ENCODE measurements around the gene FBXL20. TPM values are rescaled to one million over a fixed set of nuclear protein-coding genes. Genes with fewer than 3 reads are reported as not detected.
A peak's percentile ranks its signal among the peaks of the same experiment; 100 is the strongest.

The FBXL20 gene
- total RNA-seq, 1 donor from 2014 or later, result 23.9 TPM

DNA sequence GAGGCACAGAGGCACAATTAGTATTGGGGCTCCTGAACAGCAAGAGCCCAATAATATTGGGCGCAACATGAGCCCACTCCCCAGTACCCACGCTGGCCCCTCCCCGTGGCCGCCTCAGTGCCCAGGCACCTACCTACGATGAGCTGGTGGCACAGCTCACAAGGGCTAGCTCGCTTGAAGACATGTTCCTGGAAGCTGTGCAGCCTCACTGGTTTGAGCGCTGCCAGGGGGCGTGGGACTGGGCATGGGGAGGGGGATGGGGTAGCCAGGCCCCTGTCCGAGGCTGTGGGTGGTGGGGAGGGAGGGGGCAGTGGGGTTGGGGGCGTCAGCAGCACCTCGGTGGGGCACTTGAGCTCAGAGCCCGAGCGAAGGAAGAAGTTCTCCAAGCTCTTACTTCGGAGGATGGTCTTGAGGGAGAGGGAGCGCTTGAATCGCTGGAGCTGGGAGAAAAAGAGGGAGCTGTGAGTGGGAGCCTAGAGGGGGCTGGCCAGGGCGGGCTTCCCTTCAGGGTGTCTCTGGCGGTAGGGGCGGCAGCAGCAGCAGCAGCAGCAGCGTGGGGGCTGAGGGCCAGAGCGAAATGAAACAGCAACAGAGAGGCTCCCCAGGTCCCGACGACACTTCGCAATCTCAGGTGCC lies 183.6 kb downstream of the FBXL20 start:
- intact Hi-C loops (cut with DNase I), result no loop called here
- H3K36me3 ChIP-seq, result no peaks in the 10 kb centered on the region
- no peaks in the 10 kb centered on the region for H3K4me1 ChIP-seq
- TF ChIP-seq, protein P1, sequence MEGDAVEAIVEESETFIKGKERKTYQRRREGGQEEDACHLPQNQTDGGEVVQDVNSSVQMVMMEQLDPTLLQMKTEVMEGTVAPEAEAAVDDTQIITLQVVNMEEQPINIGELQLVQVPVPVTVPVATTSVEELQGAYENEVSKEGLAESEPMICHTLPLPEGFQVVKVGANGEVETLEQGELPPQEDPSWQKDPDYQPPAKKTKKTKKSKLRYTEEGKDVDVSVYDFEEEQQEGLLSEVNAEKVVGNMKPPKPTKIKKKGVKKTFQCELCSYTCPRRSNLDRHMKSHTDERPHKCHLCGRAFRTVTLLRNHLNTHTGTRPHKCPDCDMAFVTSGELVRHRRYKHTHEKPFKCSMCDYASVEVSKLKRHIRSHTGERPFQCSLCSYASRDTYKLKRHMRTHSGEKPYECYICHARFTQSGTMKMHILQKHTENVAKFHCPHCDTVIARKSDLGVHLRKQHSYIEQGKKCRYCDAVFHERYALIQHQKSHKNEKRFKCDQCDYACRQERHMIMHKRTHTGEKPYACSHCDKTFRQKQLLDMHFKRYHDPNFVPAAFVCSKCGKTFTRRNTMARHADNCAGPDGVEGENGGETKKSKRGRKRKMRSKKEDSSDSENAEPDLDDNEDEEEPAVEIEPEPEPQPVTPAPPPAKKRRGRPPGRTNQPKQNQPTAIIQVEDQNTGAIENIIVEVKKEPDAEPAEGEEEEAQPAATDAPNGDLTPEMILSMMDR (IDR thresholded peaks at IDR 0.05), result no peak
- ATAC-seq (no peak), DNase-seq (no peak)
- no peak overlapping the region for H3K27ac ChIP-seq
- peaks cover 10% of the 10 kb centered on the region for H3K27me3 ChIP-seq
- no peak overlapping the region for H3K4me3 ChIP-seq
- H3K9me3 ChIP-seq, result no peaks in the 10 kb centered on the region

DNA sequence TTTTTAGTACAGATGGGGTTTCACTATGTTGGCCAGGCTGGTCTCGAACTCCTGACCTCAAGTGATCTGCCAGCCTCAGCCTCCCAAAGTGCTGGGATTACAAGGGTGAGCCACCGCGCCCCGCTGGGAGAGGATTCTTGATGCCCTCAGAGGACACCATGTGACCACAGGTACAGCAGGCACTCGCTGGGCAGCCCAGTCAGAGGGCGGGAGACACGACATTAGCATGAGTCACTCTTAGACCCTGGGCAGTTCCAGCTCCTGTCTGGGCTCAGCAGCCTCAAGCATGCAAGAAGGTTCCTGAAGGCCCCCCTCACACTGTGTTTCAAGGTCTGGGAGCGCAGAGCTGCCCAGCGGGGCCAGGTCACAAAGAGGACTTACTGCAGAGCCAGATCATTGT lies 187.6 kb downstream of the FBXL20 start:
- TF ChIP-seq, protein P1 (IDR thresholded peaks at IDR 0.05), result no peak
- peaks cover 16% of the 10 kb centered on the region for H3K27me3 ChIP-seq
- no peak overlapping the region for H3K27ac ChIP-seq
- no peaks in the 10 kb centered on the region for H3K36me3 ChIP-seq
- intact Hi-C loops (cut with DNase I), result no loop called here
- H3K9me3 ChIP-seq, result no peaks in the 10 kb centered on the region
- peak; percentile 84 for DNase-seq
- peak; percentile 62 for ATAC-seq
- H3K4me3 ChIP-seq, result no peak overlapping the region
- peaks cover 21% of the 10 kb centered on the region for H3K4me1 ChIP-seq

DNA sequence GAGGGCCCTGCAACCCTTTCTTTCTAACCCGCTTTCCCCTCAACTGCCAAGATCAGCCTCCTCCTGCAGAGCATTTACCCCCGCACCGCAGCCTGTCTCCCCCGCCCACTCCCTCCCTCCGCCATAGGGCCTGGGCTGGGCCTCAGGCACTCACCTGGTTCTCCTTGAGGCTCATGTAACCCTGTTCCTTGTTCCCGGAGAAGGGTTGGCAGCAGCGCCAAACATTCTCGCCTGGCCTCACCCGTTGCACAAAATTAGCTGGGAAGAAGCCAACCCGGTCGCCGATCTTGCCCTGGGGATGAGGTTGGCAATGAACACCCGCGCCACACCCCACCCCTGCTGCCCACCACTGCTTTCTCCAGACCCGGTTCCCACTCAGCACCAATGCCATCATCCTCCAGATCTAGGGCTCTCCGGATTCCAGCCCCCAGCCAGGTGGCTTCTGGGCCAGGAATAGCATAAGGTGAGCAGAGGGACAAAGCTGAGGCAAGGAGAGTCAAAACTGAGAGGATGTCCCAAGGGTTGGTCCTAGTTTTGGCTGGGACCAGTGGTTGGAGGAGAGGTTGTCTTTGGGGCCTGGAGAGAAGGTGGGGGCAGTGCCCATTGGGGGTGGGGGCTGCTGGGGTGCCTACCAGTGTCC lies 188.5 kb downstream of the FBXL20 start:
- Histone ChIP-seq H3K9me3 (no peaks in the 10 kb centered on the region), H3K27me3 (peaks cover 16% of the 10 kb centered on the region), H3K4me1 (peaks cover 26% of the 10 kb centered on the region), H3K27ac (no peak overlapping the region), H3K36me3 (no peaks in the 10 kb centered on the region), H3K4me3 (no peak overlapping the region)
- ATAC-seq (peak; percentile 71), DNase-seq (peak; percentile 91)
- TF ChIP-seq, protein P1 (IDR thresholded peaks at IDR 0.05), result no peak
- intact Hi-C loops (cut with DNase I), result no loop called here

GRCh38 chr17:39212195-39212810 lies 189.1 kb downstream of the FBXL20 start:
- ATAC-seq (no peak), DNase-seq (no peak)
- intact Hi-C loops (cut with DNase I), result no loop called here
- peaks cover 27% of the 10 kb centered on the region for H3K4me1 ChIP-seq
- peaks cover 16% of the 10 kb centered on the region for H3K27me3 ChIP-seq
- TF ChIP-seq, protein P1 (IDR thresholded peaks at IDR 0.05), result no peak
- no peak overlapping the region for H3K4me3 ChIP-seq
- H3K27ac ChIP-seq, result no peak overlapping the region
- H3K9me3 ChIP-seq, result no peaks in the 10 kb centered on the region
- H3K36me3 ChIP-seq, result no peaks in the 10 kb centered on the region

DNA sequence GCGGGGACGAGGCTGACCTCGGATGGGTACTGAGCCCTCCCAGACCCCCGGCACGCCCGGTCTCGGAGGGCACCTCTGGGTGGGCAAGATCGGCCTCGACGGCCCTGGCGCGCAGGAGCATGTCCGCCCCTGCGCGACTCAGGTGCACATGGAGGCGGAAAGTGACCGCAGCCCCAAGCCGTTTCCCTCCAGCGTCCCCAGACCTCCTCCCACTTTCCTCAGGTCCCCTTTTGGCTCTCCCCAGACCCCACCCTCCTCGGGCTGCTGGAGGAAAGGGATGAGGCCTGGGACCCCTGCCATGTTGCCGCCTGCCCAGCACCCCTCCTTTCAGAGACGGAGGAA lies 191.4 kb downstream of the FBXL20 start:
- Histone ChIP-seq H3K27ac (peak overlapping the region; percentile 80), H3K36me3 (peaks cover 2% of the 10 kb centered on the region), H3K4me1 (peaks cover 29% of the 10 kb centered on the region), H3K4me3 (peak overlapping the region; percentile 44), H3K27me3 (peaks cover 9% of the 10 kb centered on the region), H3K9me3 (no peaks in the 10 kb centered on the region)
- DNase-seq (no peak), ATAC-seq (no peak)
- intact Hi-C loops (cut with DNase I), result no loop called here
- TF ChIP-seq, protein P1 (IDR thresholded peaks at IDR 0.05), result no peak
